ENCODE data around the gene TMEM132D. TPM values are rescaled to one million over a fixed set of nuclear protein-coding genes. Genes with fewer than 3 reads are reported as not detected.

TMEM132D gene
- total and polyA plus RNA-seq, 2 of the 8 experiments (the other 6 are each of a cell fraction or from before 2014, with no cell fraction given), result 3.5 to 10.1 TPM

DNA sequence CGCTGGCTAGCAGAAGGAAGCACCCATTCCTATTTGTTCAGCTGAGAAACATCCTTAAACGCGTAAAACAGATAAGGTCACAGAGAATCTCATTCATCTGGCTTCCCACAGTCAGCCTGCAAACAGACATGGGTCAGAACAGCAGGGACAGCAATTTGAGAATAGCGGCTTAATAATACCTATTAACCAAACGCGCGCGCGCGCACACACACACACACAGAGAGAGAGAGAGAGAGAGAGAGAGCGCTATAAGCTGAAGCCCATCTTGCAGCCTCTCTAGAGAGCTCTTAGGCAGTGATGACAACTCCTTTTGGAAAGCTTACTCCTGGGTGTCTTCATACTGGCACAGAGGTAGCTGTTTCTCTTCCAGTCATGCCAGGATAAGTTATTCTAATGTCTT, 26.4 kb downstream of the TMEM132D start:
- FAIRE-seq (no peak), DNase-seq (ENCODE audit: low read depth in 1 of 2, low spot score in 2 of 2) (no peak)
- Histone ChIP-seq H3K9ac (replicated peaks in 1 of 4; ENCODE audit: extremely low read depth in 1 of 4, low read depth in 3 of 4, low read length in 3 of 4) (no peak overlapping the region), H3K4me2 (ENCODE audit: insufficient read depth in 1 of 2, low read depth in 2 of 2, low read length in 2 of 2) (no peak overlapping the region), H4K20me1 (replicated peaks in 1 of 2; ENCODE audit: control insufficient read depth in 1 of 2, insufficient read depth in 2 of 2, low read length in 2 of 2) (no peaks in the 10 kb centered on the region), H2BK20ac (ENCODE audit: low read length) (no peak overlapping the region), H3K4me3 (ENCODE audit: extremely low read depth in 1 of 4, insufficient read depth in 2 of 4, low read depth in 3 of 4, low read length in 4 of 4) (no peak overlapping the region), H3K27me3 (replicated peaks in 1 of 4; ENCODE audit: control insufficient read depth in 3 of 4, extremely low read depth in 1 of 4, insufficient read depth in 3 of 4, low read length in 3 of 4) (no peaks in the 10 kb centered on the region; a peak in 1 of 7 replicates), H3K9me3 (ENCODE audit: insufficient read depth in 2 of 2, low read depth in 1 of 2, low read length in 1 of 2) (no peaks in the 10 kb centered on the region), H2AFZ (ENCODE audit: low read length) (no peak overlapping the region), H4K91ac (replicated peaks; ENCODE audit: insufficient read length, low read length) (no peak overlapping the region), H3K27ac (ENCODE audit: low read depth, low read length) (no peak overlapping the region), H3K56ac (replicated peaks; ENCODE audit: insufficient read length, low read depth, low read length) (no peak overlapping the region), H3K79me2 (ENCODE audit: control insufficient read depth in 1 of 2, insufficient read depth in 2 of 2, low read length in 2 of 2) (peaks cover 0 to 70% of the 10 kb centered on the region in 2 experiments; a peak in 3 of 4 replicates), H3K14ac (ENCODE audit: insufficient read length) (no peak overlapping the region), H4K8ac (ENCODE audit: extremely low read depth, insufficient read depth, low read length) (no peak overlapping the region), H2BK120ac (replicated peaks; ENCODE audit: low read depth, low read length) (no peak overlapping the region), H3K23me2 (ENCODE audit: low read depth, low read length) (peaks cover 4% of the 10 kb centered on the region; the same call in 1 of the 2 replicates), H3K79me1 (ENCODE audit: low read depth, low read length) (peaks cover 2% of the 10 kb centered on the region; the same call in 1 of the 2 replicates), H3K36me3 (ENCODE audit: control insufficient read depth in 2 of 4, insufficient read depth in 4 of 4, low read length in 3 of 4) (no peaks in the 10 kb centered on the region), H2AK5ac (ENCODE audit: low read depth, low read length) (no peak overlapping the region), H3K18ac (ENCODE audit: extremely low read depth, low read length) (no peak overlapping the region), H2BK5ac (ENCODE audit: low read depth, low read length) (no peak overlapping the region), H4K5ac (ENCODE audit: insufficient read length, low read depth, low read length) (no peak overlapping the region), H3K4me1 (replicated peaks in 1 of 4; ENCODE audit: control insufficient read depth in 3 of 4, insufficient read depth in 4 of 4, low read length in 3 of 4) (peaks cover 4 to 16% (median 12%) of the 10 kb centered on the region in 4 experiments; a peak in 5 of 7 replicates), H2BK12ac (ENCODE audit: low read depth, low read length) (no peak overlapping the region), H3K23ac (ENCODE audit: insufficient read length) (no peak overlapping the region), H3K4ac (replicated peaks; ENCODE audit: insufficient read length, low read depth, low read length) (no peak overlapping the region), H2BK15ac (ENCODE audit: low read length) (no peak overlapping the region)
- ChIA-PET CTCF (ENCODE audit: partially characterized antibody) (interaction anchor here (0.5 to 2.5 kb wide), 5 partner anchors 15 to 524 kb away, joined by 3 to 9 read pairs (median 3); no protein-coding TSS in a partner anchor), POLR2A (ENCODE audit: partially characterized antibody) (no interaction called here)
- 91% methylated on average over 10 of the region's 11 CpGs; no CpG with 5 or more reads in 1 of the 2 experiments for WGBS, 2 experiments (ENCODE audit: extremely low coverage in 1 of 2, insufficient coverage in 1 of 2, insufficient read length in 1 of 2, insufficient replicate concordance in 2 of 2, low coverage in 1 of 2, low lambda C conversion rate in 2 of 2, missing lambda C conversion rate in 1 of 2)
- TF ChIP-seq ASH2L (IDR thresholded peaks at IDR 0.05; ENCODE audit: low read length) (no peak), SRF (IDR thresholded peaks at IDR 0.05; ENCODE audit: low read depth, low read length) (no peak), SIX5 (IDR thresholded peaks at IDR 0.05; ENCODE audit: low read depth, low read length) (no peak), RFX5 (IDR thresholded peaks at IDR 0.05; ENCODE audit: borderline replicate concordance, low read depth, low read length) (no peak), KDM4A (IDR thresholded peaks at IDR 0.05; ENCODE audit: low read depth, low read length, severe bottlenecking) (no peak), CBX8 (IDR thresholded peaks at IDR 0.05; ENCODE audit: borderline replicate concordance, low read depth, low read length) (no peak), TEAD4 (IDR thresholded peaks at IDR 0.05; ENCODE audit: low read depth, low read length) (no peak)

Measured in H1 (cell line).